Measurements from ENCODE around the gene MYH9. TPM values are rescaled to one million over a fixed set of nuclear protein-coding genes. Genes with fewer than 3 reads are reported as not detected.

MYH9 gene
- total RNA-seq, 1 donor from 2014 or later: 282 TPM

GRCh38 chr22:36356708-36357624, 30.8 kb downstream of the MYH9 start:
- DNase-seq (ENCODE audit: low spot score): no peak
- intact Hi-C loops (cut with DNase I): no loop called here

GRCh38 chr22:36355894-36356293, 31.9 kb downstream of the MYH9 start:
- no peak for DNase-seq (ENCODE audit: low spot score)
- intact Hi-C loops (cut with DNase I): no loop called here

GRCh38 chr22:36355362-36355761, 32.4 kb downstream of the MYH9 start:
- no peak for DNase-seq (ENCODE audit: low spot score)
- intact Hi-C loops (cut with DNase I): no loop called here

- intact Hi-C loops (cut with DNase I): no loop called here
- DNase-seq (ENCODE audit: low spot score): no peak
Measured at GRCh38 chr22:36352803-36353507, 34.8 kb downstream of the MYH9 start.

GRCh38 chr22:36351921-36352802, 35.6 kb downstream of the MYH9 start:
- intact Hi-C loops (cut with DNase I): no loop called here
- no peak for DNase-seq (ENCODE audit: low spot score)

- no peak for DNase-seq (ENCODE audit: low spot score)
- intact Hi-C loops (cut with DNase I): no loop called here
Measured at GRCh38 chr22:36350751-36351594, 36.8 kb downstream of the MYH9 start.

GRCh38 chr22:36349726-36350125, 38.0 kb downstream of the MYH9 start:
- intact Hi-C loops (cut with DNase I): no loop called here
- no peak for DNase-seq (ENCODE audit: low spot score)

GRCh38 chr22:36348760-36349159, 39.0 kb downstream of the MYH9 start:
- intact Hi-C loops (cut with DNase I): no loop called here
- no peak for DNase-seq (ENCODE audit: low spot score)

GRCh38 chr22:36347094-36347493, 40.7 kb downstream of the MYH9 start:
- DNase-seq (ENCODE audit: low spot score): no peak
- intact Hi-C loops (cut with DNase I): no loop called here

GRCh38 chr22:36344106-36344827, 43.5 kb downstream of the MYH9 start:
- no peak for DNase-seq (ENCODE audit: low spot score)

GRCh38 chr22:36343720-36344105, 44.1 kb downstream of the MYH9 start:
- DNase-seq (ENCODE audit: low spot score): no peak
- intact Hi-C loops (cut with DNase I): no loop called here

More at GRCh38 chr22:36344106-36344827, 43.5 kb downstream of the MYH9 start:
- intact Hi-C loops (cut with DNase I): no loop called here

GRCh38 chr22:36343070-36343719, 44.6 kb downstream of the MYH9 start:
- DNase-seq (ENCODE audit: low spot score): no peak
- intact Hi-C loops (cut with DNase I): no loop called here

- DNase-seq (ENCODE audit: low spot score): no peak
- intact Hi-C loops (cut with DNase I): no loop called here
Measured at GRCh38 chr22:36341640-36342041, 46.1 kb downstream of the MYH9 start.

GRCh38 chr22:36340621-36341020, 47.1 kb downstream of the MYH9 start:
- DNase-seq (ENCODE audit: low spot score): no peak
- intact Hi-C loops (cut with DNase I): no loop called here

GRCh38 chr22:36339171-36340065, 48.3 kb downstream of the MYH9 start:
- DNase-seq (ENCODE audit: low spot score): no peak
- intact Hi-C loops (cut with DNase I): no loop called here

GRCh38 chr22:36337365-36338130, 50.2 kb downstream of the MYH9 start:
- intact Hi-C loops (cut with DNase I): no loop called here
- no peak for DNase-seq (ENCODE audit: low spot score)

Measured in cardiac septum (tissue), 1 donor.